Chondrocyte (in vitro differentiated cells): ENCODE data around the gene ZNF333. TPM values are rescaled to one million over a fixed set of nuclear protein-coding genes. Genes with fewer than 3 reads are reported as not detected.

Experiments used
- DNase-seq: peaks from one replicate; pipeline ENCODE4 v3.0.0; 2021; ENCODE audit warnings: mixed read lengths, low spot score
- H3K27ac Mint-ChIP-seq: one replicate; pipeline ENCODE4 v1.8.0; 2021; ENCODE audit warnings: mild to moderate bottlenecking, moderate library complexity, mixed read lengths; ENCODE audit not compliant: unreplicated experiment
- H3K27me3 Mint-ChIP-seq: 2 replicates; pipeline ENCODE4 v1.8.0; 2021; ENCODE audit warnings: low read depth, mixed read lengths
- H3K36me3 Mint-ChIP-seq: 2 replicates; pipeline ENCODE4 v1.8.0; 2021; ENCODE audit warnings: low read depth, mixed read lengths
- H3K4me1 Mint-ChIP-seq: 2 replicates; pipeline ENCODE4 v1.8.0; 2021; ENCODE audit warnings: low read depth, mild to moderate bottlenecking, mixed read lengths
- H3K4me3 Mint-ChIP-seq: one replicate; pipeline ENCODE4 v1.8.0; 2021; ENCODE audit warnings: mild to moderate bottlenecking, moderate library complexity, mixed read lengths; ENCODE audit not compliant: unreplicated experiment
- H3K9me3 Mint-ChIP-seq: 2 replicates; pipeline ENCODE4 v1.8.0; 2021; ENCODE audit warnings: low read depth, mixed read lengths
- total RNA-seq: library from RNA; stranded (reverse); gene quantifications from 3 replicates; pipeline ENCODE4 v1.2.1, GENCODE V29; 2021
- TF ChIP-seq, protein P1 (sequence below): fragments of 200-600 bp; sonication (generic); IDR thresholded peaks from 2 replicates; pipeline ENCODE4 v1.5.0; 2021; ENCODE audit warnings: antibody characterized with exemption, mild to moderate bottlenecking, moderate library complexity

ZNF333 gene
- total RNA-seq, 1 donor from 2014 or later = 13.0 TPM

DNA sequence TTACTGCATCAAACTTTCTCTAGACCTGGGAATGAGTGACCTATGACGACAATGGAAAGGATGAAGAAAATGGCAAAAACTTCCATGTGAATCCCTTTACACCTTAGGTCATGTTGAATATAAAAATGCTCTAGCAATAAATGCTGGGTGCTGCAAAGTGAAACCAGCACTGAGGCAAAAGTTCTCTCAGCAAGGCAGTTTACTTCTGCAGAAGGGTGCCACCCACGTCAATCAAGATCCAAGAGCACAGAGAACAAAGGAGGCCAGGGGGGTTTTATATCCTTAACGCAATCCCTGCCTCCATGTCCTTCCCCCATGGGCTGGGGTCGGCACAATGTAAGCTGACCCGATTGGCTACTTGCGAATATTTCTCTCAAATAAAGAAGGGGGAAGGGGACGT is 38.7 kb downstream of the ZNF333 start:
- no peak overlapping the region for H3K27ac Mint-ChIP-seq
- TF ChIP-seq, protein P1, sequence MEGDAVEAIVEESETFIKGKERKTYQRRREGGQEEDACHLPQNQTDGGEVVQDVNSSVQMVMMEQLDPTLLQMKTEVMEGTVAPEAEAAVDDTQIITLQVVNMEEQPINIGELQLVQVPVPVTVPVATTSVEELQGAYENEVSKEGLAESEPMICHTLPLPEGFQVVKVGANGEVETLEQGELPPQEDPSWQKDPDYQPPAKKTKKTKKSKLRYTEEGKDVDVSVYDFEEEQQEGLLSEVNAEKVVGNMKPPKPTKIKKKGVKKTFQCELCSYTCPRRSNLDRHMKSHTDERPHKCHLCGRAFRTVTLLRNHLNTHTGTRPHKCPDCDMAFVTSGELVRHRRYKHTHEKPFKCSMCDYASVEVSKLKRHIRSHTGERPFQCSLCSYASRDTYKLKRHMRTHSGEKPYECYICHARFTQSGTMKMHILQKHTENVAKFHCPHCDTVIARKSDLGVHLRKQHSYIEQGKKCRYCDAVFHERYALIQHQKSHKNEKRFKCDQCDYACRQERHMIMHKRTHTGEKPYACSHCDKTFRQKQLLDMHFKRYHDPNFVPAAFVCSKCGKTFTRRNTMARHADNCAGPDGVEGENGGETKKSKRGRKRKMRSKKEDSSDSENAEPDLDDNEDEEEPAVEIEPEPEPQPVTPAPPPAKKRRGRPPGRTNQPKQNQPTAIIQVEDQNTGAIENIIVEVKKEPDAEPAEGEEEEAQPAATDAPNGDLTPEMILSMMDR = no peak
- H3K27me3 Mint-ChIP-seq = no peaks in the 10 kb centered on the region
- H3K4me1 Mint-ChIP-seq = no peaks in the 10 kb centered on the region
- H3K9me3 Mint-ChIP-seq = peaks cover 56% of the 10 kb centered on the region
- H3K36me3 Mint-ChIP-seq = peaks cover 16% of the 10 kb centered on the region
- H3K4me3 Mint-ChIP-seq = no peak overlapping the region
- DNase-seq = no peak

DNA sequence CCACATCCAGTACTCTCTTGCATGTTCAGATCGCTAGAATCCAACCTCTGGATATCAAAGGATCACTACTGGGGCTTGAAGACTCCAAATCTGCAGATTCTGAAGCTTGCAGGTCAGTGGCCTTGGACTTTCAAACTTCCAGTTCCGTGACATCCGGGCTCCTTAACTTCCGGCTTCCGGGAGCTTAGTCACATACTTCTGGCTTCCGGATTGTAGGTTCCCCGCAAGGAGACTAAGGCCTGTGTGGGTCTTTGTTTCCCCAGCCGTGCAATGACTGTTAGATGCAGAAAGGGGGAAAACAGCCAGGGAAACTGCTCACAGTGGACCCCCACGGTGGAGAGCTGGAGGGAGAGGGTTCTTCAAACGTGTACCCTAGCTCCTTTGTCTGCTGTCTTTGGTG is 41.4 kb downstream of the ZNF333 start:
- no peak overlapping the region for H3K4me3 Mint-ChIP-seq
- no peak overlapping the region for H3K27ac Mint-ChIP-seq
- H3K9me3 Mint-ChIP-seq = peaks cover 43% of the 10 kb centered on the region
- TF ChIP-seq, protein P1 = no peak
- H3K36me3 Mint-ChIP-seq = peaks cover 5% of the 10 kb centered on the region
- peaks cover 2% of the 10 kb centered on the region for H3K27me3 Mint-ChIP-seq
- H3K4me1 Mint-ChIP-seq = no peaks in the 10 kb centered on the region
- DNase-seq = no peak

DNA sequence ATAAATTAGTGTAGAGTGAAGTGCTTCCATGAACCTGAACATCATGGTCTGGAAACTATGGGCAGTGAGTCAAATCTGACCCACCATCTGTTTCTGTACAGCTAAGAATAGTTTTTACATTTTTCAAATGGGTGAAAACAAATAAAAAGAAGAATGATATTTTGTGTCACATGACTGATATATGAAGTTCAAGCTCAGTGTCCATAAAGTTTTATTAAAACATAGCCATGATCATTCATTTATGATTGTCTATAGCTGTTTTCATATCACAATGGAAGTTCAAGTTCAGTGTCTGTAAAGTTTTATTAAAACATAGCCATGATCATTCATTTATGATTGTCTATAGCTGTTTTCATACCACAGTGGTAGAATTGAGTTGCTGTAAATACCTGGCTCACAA is 42.7 kb downstream of the ZNF333 start:
- H3K4me3 Mint-ChIP-seq = no peak overlapping the region
- TF ChIP-seq, protein P1 = no peak
- no peaks in the 10 kb centered on the region for H3K36me3 Mint-ChIP-seq
- no peaks in the 10 kb centered on the region for H3K4me1 Mint-ChIP-seq
- H3K27me3 Mint-ChIP-seq = peaks cover 2% of the 10 kb centered on the region
- H3K27ac Mint-ChIP-seq = no peak overlapping the region
- DNase-seq = no peak
- H3K9me3 Mint-ChIP-seq = peaks cover 34% of the 10 kb centered on the region

DNA sequence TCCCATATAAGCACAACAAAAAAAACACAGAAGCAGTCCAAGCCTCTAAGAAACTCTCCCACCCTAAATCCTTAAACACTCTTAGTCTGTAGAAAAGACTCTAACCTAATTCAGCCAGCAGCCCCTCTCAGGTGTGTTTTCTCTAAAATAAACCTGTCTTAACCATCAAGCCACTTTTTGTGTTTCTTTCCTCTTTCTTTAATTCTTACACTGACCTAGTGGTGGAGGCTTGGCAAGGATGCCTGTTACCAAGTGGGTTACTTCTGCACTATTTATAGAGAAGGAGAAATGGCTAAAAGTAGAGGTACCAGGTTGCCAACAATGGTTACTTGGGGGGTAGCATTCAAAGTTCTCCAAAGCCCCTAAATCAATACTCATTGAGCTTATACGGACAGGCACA is 43.7 kb downstream of the ZNF333 start:
- no peak for DNase-seq
- no peak overlapping the region for H3K27ac Mint-ChIP-seq
- H3K4me3 Mint-ChIP-seq = no peak overlapping the region
- H3K9me3 Mint-ChIP-seq = peaks cover 27% of the 10 kb centered on the region
- H3K4me1 Mint-ChIP-seq = no peaks in the 10 kb centered on the region
- TF ChIP-seq, protein P1 = no peak
- H3K36me3 Mint-ChIP-seq = no peaks in the 10 kb centered on the region
- H3K27me3 Mint-ChIP-seq = peaks cover 2% of the 10 kb centered on the region

DNA sequence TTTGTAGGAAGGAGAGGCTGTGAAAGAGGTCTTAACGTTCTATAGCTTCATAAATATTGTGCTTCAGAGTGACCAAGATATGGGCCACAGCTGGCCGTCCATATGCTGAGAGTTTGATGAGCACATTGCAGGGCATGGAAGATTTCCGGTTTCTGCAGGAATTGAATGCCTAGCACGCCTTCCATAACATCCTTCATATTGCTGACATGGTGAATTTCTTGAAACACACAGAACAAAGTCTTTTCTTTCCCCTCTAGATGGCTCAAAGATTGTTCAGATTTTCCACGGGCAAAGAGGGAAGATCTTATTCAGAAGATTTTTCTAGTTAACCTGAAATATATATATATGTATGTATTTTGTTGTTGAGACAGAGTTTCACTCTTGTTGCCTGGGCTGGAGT is 46.1 kb downstream of the ZNF333 start:
- peaks cover 15% of the 10 kb centered on the region for H3K9me3 Mint-ChIP-seq
- H3K4me1 Mint-ChIP-seq = no peaks in the 10 kb centered on the region
- no peak overlapping the region for H3K27ac Mint-ChIP-seq
- no peak overlapping the region for H3K4me3 Mint-ChIP-seq
- TF ChIP-seq, protein P1 = no peak
- peaks cover 2% of the 10 kb centered on the region for H3K36me3 Mint-ChIP-seq
- no peak for DNase-seq
- peaks cover 2% of the 10 kb centered on the region for H3K27me3 Mint-ChIP-seq
